Activated CD4-positive, CD25-positive, alpha-beta regulatory T cell treated with anti-CD3 and anti-CD28 coated beads, Interleukin-2, amount 50 U/mL, for 72 hours (primary cell): Measurements from ENCODE around the gene CADM1.
"Not testable (repeated sequence)": the region's sequence is repeated elsewhere in the genome, so short reads cannot be mapped to it uniquely, and the experiment has no call there.

ENCODE experiments used
- DNase-seq: peaks from one replicate; pipeline ENCODE4 v3.0.0; 2021

Gene CADM1

DNA sequence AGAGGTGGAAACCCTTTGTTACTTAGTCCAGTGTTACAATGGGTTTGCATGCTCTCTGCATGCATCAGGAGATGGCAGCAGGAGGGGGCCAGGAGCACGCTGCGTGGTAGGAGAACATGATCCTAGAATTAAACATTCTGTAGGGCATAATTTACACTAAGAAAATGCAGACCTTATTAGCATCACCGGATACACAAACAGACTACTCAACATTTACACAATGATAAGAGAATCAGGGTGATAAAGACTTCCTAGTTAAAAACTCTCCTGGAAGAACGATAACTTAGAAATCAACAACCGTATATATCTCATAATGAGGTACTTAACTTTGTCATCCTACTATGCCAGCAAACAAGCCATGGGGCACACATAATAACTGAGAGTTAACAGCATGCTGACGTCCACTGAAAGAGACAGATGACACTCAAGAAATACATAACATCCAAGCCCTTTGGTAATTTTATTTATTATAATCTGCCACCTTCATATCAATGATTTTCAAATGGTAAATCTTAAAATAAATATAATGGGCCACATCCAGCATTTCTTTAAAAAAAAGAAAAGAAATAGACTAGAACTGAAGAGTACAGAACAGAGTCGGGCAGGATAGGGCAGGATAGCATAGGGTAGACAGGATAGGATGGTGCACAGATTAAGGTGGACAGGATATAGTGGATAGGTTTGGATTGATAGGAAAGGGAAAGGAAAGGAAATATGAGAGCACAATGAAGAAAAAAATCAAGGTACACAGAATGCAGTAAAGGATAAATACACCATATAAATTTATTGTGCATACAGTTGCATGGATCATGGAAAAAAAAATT lies 27.5 kb downstream of the CADM1 start:
- no peak for DNase-seq

DNA sequence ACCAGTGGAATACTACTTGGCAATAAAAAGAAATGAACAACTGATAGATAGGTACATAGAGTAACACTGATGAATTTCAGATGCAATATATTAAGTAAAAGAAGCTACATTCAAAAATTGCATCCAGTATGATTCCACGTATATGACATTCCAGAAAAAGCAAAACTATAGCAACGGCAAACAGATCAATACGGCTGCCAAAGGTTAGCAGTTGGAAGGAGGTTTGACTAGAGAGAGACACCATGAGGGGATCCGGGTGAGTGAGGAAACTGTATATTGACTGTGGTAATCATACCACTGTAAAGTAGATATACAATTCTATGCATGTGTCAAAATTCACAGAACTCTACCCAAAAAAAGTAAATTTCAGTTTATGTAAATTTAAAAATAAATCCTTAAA lies 28.7 kb downstream of the CADM1 start:
- DNase-seq = no peak

DNA sequence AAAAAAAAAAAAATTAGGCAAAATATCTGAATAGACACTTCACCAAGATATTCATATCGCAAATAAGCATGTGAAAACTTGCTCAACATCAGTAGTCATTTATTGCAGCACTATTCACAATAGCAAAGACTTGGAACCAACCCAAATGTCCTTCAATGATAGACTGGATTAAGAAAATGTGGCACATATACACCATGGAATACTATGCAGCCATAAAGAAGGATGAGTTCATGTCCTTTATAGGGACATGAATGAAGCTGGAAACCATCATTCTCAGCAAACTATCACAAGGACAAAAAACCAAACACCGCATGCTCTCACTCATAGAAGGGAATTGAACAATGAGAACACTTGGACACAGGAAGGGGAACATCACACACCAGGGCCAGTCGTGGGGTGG lies 29.9 kb downstream of the CADM1 start:
- DNase-seq = not testable (repeated sequence)

DNA sequence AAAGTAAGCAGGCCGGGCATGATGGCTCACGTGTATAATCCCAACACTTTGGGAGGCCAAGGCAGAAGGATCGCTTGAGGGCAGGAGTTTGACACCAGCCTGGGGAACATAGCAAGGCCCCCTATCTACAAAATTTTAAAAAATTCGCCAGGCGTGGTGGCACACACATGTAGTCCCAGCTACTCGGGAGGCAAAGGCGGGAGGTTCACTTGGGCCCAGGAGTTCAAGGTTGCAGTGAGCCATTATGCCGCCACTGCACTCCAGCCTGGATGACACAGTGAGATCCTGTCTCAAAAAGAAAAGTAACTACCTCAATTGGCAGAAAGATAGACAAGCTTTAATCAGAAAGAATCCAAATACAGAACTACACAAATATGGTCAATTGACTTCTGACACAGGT lies 31.0 kb downstream of the CADM1 start:
- no peak for DNase-seq

DNA sequence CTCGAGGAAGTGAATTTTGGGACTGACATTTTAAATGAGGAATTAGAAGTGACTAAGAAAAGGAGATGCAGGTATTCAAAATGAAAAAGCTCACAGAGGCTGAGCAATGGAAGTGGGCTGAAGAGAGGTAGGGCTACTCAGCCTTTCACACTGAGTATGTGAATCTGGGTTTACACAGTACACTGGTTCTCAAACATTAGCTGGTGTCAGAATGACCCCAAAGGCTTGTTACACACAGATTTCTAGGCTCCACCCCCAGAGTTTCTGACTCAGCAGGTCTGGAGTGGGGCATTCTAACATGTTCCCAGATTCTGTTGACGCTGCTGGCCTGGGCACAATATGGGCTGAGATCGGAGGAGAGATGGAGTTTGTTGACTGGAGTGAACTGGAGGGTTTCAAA lies 32.8 kb downstream of the CADM1 start:
- DNase-seq = no peak

DNA sequence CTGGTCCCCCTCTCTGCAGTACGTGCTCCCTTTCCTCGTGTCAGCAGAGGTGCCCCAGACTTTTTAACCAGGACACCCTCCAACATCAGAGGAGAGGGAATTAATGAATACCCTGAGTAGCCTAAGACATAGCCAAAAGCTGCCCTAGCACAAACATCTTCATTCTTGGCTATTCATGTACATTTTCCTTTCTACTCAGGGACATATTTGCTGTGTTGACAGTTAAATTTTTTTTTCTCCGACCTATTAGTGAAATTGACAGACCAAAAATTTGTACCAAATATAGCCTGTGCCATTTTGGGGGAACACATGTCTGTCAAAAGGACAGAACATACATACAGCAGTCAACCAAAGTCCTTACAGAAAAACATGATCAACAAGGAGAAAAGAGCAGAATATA lies 33.3 kb downstream of the CADM1 start:
- DNase-seq = no peak

DNA sequence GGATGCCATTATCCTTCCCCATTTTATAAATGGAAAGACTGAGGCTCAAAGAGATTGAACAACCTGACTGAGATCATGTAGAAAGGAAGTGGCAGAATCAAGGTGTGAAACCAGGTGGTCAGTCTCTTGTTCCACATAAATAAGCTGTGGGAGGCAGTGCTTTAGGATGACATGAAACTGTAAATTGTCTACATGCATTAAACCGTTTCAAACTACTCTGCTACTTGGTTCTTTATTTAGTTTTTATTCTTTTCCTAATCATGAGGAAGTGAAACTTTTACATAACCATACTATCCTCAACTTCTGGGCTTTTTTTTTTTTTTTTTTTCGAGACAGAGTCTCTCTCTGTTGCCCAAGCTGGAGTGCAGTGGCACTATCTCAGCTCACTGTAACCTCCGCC lies 34.9 kb downstream of the CADM1 start:
- no peak for DNase-seq

DNA sequence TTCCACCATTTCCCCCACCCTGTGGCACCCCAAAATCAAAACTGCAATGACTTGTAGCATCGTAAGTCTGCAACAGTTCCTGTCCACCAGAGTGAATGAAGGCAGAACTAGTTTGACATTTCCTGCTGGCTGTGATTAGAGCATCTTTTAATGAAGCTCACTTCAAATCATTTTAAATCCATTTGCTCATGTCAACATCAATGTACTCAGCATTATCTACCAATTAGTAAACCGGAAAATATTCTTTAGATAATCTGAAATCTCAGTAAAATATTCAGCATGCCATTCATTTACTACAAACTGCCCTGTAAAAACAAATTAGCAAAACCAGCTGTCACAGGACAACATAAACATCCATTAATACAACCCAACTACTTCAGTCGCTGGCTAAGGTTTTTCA lies 38.1 kb downstream of the CADM1 start:
- no peak for DNase-seq

DNA sequence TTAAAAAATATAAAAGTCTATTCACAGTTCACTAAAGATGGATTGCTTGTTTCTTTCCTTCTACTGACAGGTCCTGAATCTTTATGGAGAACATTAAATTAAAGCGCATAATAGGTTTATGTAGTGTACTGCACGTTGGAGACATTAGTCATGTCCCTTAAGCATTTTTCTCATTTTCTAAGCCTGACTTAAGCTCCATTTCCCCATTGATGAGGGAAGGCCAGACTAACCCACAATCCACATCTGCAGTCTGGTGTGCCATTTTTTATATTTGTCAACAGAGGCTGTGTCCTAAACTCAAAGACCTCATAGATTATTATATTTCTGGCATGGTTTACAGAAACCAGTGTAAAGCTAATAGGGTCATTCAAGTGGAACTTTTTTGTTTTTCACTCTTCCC lies 39.9 kb downstream of the CADM1 start:
- DNase-seq = no peak

DNA sequence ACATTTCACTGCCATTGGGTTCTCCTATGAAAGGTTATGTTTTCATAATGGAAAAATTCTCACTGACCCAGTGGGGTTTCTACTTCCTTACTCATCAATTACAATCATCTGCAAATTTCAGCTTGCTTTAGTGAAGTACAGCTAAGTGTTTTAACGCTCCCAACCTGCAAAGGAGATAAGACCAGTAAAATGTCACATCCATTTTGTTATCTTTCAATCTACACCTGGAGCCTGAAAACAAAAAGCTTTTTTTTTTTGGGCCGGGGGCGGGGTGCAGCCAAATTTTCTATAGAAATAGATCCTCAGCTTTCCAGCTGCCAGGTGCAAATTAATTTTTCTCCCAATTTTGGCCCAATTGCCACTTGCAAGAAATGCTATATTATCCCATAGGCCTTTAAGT lies 40.6 kb downstream of the CADM1 start:
- no peak for DNase-seq

DNA sequence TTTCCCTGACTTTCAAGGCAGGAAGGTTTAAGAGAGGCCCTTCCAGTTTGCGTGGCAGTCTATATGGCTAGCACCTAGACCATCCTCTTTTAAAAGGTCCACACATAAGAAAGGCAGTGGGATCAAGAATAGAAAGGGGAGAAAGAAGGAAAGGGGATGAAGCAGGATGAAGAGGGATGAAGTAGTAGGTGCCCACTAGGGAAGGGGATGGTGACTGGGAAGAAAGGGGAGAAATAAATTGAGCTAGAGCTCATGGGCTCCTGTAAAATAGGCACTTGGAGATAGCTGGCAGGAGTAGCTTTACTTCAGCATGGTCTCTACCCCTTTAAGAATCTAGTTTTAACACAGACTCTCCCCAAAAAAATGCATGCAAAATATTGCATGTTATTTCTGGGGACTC lies 41.5 kb downstream of the CADM1 start:
- DNase-seq = no peak

DNA sequence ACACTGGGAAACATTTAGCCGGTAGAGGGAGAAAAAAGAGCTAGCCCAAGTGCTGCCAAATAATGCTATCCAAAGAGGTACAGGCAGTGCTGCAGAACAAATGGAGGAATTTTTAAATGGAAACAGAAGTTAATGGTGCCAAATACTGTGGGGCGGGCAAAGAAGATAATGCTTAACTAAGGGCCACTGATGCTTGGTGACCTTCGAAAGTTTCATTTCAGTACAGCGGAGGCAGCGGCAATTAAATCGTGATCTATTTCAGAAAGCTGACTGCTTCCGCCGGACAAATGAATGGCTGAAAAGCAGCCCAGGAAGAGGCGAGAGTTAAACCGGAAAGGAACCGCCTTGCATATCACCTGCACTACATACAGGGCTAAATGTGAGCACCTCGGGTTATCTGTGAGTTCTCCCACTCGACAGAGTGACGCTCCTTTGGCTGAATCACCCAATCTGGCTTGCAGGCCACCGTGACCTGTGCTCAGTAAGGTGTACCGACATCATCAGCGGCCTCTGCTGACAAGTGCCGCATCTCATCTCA lies 42.1 kb downstream of the CADM1 start:
- no peak for DNase-seq

DNA sequence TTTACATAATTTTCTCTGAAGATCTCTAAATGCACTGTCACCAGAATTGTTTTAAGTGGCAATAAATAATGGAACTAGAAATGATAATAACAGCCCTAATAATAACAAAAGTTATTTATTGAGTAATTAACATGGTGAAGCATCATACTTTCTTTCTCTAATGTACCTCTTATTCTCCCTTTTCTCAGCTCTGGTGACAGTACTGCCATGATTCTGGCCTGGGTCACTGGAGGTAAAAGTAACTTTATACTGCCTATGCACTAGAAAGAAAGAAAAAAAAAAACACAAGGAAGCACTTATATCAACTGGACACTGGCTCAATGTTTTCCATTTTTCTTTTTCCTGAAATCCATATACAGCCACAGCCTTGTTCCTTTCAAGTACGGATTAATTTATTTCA lies 43.7 kb downstream of the CADM1 start:
- no peak for DNase-seq

DNA sequence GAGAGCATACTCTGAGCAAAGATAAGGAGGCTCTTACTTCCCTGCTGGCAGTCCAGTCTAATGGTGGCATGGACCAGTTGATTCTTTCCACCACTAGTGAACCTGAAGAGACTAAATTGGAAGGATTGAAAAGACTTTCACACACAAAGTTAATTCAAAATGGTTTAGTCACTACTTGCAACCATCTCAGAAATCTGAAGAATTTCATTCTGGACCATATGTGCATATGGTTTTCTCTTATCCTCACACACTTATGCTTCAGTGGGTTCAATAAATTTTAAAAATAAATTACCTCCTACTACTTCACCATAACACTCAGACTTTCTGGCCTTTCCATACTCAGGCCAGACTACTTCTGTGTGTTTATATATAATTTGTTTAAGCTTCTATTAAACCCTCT lies 44.7 kb downstream of the CADM1 start:
- no peak for DNase-seq

DNA sequence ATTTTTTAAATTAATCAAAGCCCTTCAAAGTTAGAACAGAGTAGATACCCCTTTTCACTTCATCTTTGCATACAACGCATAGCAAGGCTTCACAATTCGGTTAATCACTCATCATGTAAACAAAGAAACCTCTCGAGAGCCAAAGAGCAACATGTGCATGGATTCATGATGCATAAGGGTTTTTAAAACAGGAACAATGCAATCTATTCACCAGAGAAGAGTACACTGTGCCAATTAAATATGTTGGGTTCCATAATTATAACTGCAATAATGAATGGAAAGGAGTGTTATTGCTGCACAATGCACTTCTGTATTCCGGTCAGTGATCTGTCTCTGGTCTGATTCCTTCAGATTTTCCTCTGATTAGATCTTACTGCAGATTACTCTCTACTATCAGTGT lies 45.3 kb downstream of the CADM1 start:
- DNase-seq = no peak

DNA sequence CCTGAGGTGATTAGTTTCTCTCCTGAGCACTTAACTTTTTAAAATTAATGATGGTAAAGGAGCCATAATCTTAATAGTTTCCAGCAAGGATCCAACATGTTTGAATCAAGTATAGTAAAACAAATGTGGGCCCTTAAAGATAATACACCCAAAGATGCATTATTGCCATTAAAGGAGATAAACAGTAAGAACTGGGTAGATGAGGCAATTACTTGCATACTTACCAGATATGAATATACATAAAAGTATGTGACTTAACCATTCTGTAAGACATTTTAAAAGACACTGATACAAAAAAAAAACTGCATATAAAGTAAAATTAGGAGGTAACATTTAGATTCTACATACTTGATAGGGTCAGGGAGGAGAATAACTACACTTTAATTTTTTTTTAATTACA lies 48.2 kb downstream of the CADM1 start:
- DNase-seq = no peak

DNA sequence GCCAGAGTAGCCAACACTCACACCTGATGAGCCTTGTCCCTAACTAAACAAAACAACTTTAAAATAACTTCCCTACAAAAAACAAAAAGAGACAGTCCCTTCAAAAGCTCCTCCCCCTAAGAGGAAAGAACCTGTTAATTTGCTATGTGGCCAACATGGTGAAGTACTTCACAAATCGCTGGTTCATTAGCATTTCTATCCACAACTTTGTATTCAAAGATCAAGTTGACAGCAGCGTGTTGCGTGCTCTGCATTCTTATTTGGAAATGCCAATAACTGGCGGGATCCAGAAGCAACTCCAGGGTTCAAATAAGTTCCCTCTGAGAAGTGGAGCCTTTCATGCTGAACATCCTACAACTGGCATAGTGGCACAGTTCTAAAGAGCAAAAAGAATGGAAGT lies 48.6 kb downstream of the CADM1 start:
- no peak for DNase-seq

DNA sequence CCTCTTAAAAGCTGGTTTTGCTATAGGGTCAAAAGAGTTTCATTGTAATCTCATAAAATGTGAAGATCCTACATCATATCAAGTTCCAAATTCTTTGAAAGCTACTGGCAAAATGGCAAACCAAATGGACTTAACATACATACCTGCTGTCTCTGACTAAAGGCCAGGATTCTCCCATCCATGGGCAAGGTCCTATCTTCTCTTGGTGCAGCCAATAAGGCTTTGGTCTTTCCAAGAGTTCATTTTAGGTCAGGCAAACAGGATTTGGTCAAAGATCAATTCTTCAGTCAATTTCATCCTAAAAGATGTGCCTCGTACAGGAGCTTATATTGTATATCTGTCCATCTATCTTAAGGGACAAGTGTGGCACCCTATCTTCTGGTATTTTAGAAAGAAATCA lies 49.7 kb downstream of the CADM1 start:
- no peak for DNase-seq

DNA sequence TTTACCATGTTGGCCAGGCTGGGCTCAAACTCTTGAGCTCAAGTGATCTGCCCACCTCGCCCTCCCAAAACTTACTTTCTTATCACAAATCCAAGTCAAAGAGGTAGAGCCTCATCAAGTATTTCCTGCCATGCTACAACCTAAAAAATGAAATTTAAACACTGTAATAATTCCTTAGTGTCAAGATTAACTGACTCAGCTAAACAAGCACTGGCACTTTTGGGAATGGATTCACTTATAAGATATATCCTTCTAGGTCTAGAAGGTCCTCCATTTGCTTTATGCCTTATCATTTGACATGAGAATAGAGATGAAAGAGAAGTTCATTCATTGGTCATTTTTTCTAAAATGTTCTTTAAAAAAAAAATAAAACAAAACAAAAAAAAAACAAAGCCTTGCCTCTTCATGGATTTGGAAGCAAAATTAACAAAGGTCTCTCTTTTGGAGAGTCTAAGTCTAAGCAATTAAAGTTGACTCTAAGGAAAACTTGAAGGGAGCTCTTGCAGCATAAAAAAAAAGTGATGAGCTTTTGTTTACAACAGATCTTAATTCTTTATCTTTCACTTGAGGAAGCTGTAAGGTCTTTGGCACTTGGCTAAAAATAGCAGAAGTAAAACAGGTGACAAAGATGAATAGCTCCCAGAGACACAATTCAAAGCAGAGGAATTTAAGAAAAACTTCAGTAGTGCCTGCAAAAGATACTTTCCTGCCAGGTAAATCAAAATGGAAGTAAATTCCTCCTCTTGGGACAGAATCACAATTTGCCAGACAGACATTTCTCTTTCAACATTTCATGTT lies 50.3 kb downstream of the CADM1 start:
- DNase-seq = no peak

DNA sequence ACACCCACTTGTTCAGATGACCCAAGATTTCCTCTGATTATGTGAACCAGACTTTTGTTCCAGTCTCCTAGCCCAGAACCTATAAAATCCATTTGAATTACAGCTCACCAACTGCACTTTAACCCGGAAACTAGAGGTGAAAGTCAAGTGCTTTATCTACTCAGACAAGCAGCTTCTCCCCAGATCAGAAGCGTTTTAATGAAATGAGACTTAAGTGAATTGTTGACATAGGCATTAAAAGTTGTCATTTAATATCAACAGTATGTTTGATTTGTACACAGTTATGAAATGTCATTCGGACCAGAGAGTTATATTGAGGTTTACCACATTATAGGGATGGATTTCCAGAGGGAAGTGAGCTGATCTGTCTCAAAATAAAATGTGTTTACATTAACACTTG lies 52.0 kb downstream of the CADM1 start:
- no peak for DNase-seq

DNA sequence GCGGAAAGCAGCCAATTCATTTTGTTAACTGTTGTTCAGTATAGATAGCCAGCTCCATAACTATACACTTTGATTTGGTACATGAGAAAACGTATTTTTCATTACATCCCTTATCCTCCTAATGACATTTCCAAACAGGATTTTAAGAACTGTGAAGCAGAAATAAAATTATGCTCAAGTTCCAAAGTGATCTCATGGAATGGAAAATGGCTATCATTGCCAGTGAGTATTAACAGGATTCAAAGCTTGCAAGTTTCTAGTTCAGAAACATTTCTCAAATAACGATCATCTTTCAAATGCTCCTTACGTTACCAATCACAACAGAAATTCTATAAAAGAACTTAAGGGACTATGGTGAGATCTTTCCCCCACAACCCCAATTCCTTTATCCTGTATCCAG lies 53.7 kb downstream of the CADM1 start:
- no peak for DNase-seq

DNA sequence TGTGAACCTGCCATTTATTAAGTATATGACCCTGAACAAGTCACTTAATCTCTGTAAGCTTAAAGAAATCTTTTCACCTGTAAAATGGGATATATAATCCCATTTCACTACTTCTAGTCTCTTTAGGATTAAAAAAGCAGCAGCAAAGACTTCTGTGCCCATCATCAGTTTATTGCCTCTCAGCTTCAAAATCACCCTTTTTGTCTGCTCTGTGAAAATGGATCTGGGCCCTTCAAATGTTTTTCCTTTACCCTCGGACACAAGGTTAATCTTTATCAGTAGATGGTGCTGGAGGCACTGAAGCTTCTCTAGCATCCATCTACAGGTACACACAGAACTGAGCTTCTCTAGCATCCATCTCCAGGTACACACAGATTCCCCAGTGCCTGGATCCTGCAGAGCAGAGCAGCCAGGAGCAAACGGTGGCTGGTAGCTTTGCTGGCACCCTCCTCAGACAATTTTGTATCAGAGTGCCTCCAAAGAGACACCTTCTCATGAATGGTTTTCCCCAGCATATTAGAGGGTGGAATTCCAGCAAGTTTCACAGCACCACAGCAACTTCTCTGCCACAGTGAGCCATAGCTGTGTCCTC lies 56.8 kb downstream of the CADM1 start:
- no peak for DNase-seq

DNA sequence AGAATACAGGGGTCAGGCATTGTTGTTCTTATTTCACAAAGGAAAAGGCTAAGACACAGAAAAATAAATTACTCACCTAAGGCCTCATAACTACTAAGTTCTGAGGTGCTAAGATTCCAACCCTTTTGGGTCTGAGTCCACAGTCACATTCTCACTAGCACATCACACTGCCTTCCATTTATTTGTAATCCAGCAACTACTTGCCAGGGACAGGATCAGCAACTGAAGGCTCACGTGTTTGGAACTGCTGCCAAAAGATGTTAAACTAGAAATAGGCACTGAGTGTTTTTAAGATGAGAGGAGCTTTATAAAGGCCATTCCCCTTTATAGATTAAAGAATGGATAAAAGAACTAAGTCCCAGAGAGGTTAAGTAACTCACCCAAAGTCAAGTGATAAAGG lies 58.0 kb downstream of the CADM1 start:
- no peak for DNase-seq

DNA sequence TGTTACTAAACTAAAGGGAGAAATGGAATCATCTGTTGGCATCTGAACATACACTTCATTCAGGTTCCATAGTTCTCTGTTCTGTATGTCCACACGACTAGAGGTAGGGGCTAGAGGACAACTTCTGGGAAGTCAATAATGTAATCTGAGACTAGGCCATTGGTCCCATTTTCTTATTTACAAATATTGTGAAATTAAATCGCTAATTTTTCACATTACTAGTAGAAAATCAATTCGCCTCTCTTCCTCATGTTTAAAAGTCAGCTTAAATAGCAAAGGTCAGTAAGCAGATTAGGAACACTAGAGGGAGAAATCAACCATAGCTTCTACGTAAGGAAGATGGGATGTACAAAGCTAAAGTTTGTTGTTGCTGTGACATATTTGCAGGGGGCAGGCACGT lies 59.7 kb downstream of the CADM1 start:
- DNase-seq = no peak
